Astrocyte of the spinal cord (primary cell): ENCODE measurements around the gene PRM2.

Source experiments
- DNase-seq: peaks from one replicate; pipeline ENCODE4 v3.0.0; 2011; ENCODE audit warnings: low read depth, low spot score
- H3K4me3 ChIP-seq: 2 replicates; pipeline ENCODE4 v1.5.1; 2011; ENCODE audit warnings: low read depth, mild to moderate bottlenecking, low read length, moderate library complexity
- CTCF ChIP-seq: IDR thresholded peaks from 2 replicates; pipeline ENCODE4 v1.5.1; 2012; ENCODE audit warnings: low read depth, mild to moderate bottlenecking, low read length, inconsistent platforms
- in situ Hi-C: cut with HindIII; loops from 2 replicates; pipeline ENCODE4 v1.10.0; 2017; ENCODE audit warnings: low sequenced_read_pairs

PRM2 gene

GRCh38 chr16:11276143-11276895, at the start of gene PRM2:
Gene PRM2 (minus strand): TSS chr16:11276480. CDS start chr16:11276370, 110 bp downstream.
- no peak for TF ChIP-seq CTCF
- in situ Hi-C loops: no loop called here
- DNase-seq: no peak
- H3K4me3 ChIP-seq: no peak within 1 kb of the TSS

GRCh38 chr16:11325404-11326083, 49.3 kb upstream of the PRM2 start:
- TF ChIP-seq CTCF: no peak
- in situ Hi-C loops: no loop called here

GRCh38 chr16:11323551-11324336, 47.5 kb upstream of the PRM2 start:
- TF ChIP-seq CTCF: no peak
- in situ Hi-C loops: no loop called here
- no peak overlapping the region for H3K4me3 ChIP-seq
- DNase-seq: no peak

More at GRCh38 chr16:11325404-11326083, 49.3 kb upstream of the PRM2 start:
- DNase-seq: no peak
- no peak overlapping the region for H3K4me3 ChIP-seq

- no peak overlapping the region for H3K4me3 ChIP-seq
- TF ChIP-seq CTCF: no peak
- DNase-seq: no peak
- in situ Hi-C loops: no loop called here
Observed at GRCh38 chr16:11322823-11323222, 46.5 kb upstream of the PRM2 start.

GRCh38 chr16:11321662-11322061, 45.4 kb upstream of the PRM2 start:
- no peak for TF ChIP-seq CTCF

GRCh38 chr16:11320170-11320569, 43.9 kb upstream of the PRM2 start:
- no peak for TF ChIP-seq CTCF
- no peak overlapping the region for H3K4me3 ChIP-seq
- in situ Hi-C loops: no loop called here
- DNase-seq: no peak

More at GRCh38 chr16:11321662-11322061, 45.4 kb upstream of the PRM2 start:
- DNase-seq: no peak
- no peak overlapping the region for H3K4me3 ChIP-seq
- in situ Hi-C loops: no loop called here
